ENCODE measurements around the gene RER1.

- TF ChIP-seq CTCF (IDR thresholded peaks at IDR 0.05; ENCODE audit: poor library complexity, severe bottlenecking) (no peak), TAF1 (IDR thresholded peaks at IDR 0.05; ENCODE audit: low read depth) (no peak), POLR2AphosphoS5 (IDR thresholded peaks at IDR 0.05) (no peak)
Measured at GRCh38 chr1:2407166-2407990, 15.7 kb downstream of the RER1 start.
